OCI-LY1 (cell line): ENCODE measurements around the gene COX10.

ENCODE experiments used
- EZH2 ChIP-seq: fragments of 200-600 bp; sonication (generic), shearing (Covaris generic); IDR thresholded peaks from 2 replicates; pipeline ENCODE4 v1.8.0; 2017; ENCODE audit warnings: borderline replicate concordance, mixed run types, mild to moderate bottlenecking, antibody characterized with exemption, low read length, moderate library complexity, mixed read lengths
- TF ChIP-seq, protein P1 (sequence below): fragments of 200-600 bp; sonication (generic), shearing (Covaris generic); IDR thresholded peaks from 2 replicates; pipeline ENCODE4 v1.5.1; 2017; ENCODE audit warnings: mild to moderate bottlenecking, antibody characterized with exemption, low read length, moderate library complexity, mixed read lengths

DNA sequence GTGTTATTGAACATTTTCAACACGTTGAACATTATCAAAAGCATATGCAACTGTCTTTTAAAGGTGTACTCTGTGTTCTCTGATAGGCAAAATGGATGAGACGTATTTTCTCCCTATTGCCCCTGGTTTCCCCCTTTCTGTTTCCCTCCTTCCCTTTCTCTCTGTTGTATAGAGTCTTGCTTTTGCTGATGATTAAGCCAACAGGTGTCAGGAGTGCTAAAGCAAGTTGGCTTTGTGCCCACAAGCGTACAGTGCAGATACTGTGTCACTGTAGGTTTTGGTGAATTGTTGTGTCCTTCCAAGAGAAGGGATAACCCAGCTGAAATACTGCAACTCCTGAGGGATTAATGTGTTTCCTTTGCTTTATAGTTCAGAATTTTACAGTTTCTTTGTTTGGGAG lies 74.4 kb downstream of the COX10 start:
- TF ChIP-seq, protein P1, sequence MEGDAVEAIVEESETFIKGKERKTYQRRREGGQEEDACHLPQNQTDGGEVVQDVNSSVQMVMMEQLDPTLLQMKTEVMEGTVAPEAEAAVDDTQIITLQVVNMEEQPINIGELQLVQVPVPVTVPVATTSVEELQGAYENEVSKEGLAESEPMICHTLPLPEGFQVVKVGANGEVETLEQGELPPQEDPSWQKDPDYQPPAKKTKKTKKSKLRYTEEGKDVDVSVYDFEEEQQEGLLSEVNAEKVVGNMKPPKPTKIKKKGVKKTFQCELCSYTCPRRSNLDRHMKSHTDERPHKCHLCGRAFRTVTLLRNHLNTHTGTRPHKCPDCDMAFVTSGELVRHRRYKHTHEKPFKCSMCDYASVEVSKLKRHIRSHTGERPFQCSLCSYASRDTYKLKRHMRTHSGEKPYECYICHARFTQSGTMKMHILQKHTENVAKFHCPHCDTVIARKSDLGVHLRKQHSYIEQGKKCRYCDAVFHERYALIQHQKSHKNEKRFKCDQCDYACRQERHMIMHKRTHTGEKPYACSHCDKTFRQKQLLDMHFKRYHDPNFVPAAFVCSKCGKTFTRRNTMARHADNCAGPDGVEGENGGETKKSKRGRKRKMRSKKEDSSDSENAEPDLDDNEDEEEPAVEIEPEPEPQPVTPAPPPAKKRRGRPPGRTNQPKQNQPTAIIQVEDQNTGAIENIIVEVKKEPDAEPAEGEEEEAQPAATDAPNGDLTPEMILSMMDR = no peak
- no peak for TF ChIP-seq EZH2
